SK-N-SH (cell line): ENCODE results near the gene MCM5. TPM values are rescaled to one million over a fixed set of nuclear protein-coding genes. Genes with fewer than 3 reads are reported as not detected.
"Not testable (repeated sequence)": the region's sequence is repeated elsewhere in the genome, so short reads cannot be mapped to it uniquely, and the experiment has no call there.

Experiments used
- CTCF ChIA-PET: fragments of 300-600, 350-600 bp; formaldehyde crosslinking; extraction: SDS; loops from one replicate; lab custom pipeline; 2021; lab: Yijun Ruan, JAX
- POLR2A ChIA-PET: fragments of 350-600 bp; sonication (Branson Sonifier 250); formaldehyde crosslinking; extraction: SDS; loops from one replicate; lab custom pipeline; 2020; ENCODE audit warnings: antibody characterized with exemption, inconsistent platforms; lab: Yijun Ruan, JAX
- DNase-seq: peaks from one replicate; pipeline ENCODE4 v3.0.0; 2012
- H2AFZ ChIP-seq: fragments of 200-600 bp; sonication (generic); 2 replicates; pipeline ENCODE4 v1.8.1; 2016; ENCODE audit warnings: antibody characterized with exemption, mild to moderate bottlenecking, low read depth
- H3F3A ChIP-seq: fragments of 200-600 bp; sonication (generic); replicated peaks from 2 replicates; pipeline ENCODE3; 2016; ENCODE audit warnings: antibody characterized with exemption, mild to moderate bottlenecking; ENCODE audit not compliant: insufficient read depth
- H3K27ac ChIP-seq, 2 experiments: fragments of 200-500 bp in 1 of 2; fragments of 200-600 bp in 1 of 2; sonication (Bioruptor generic) in 1 of 2; sonication (generic), shearing (Covaris generic) in 1 of 2; 2 replicates each; pipeline versions ENCODE4 v1.5.1 to v1.6.1; 2014 to 2016; ENCODE audit warnings: low read depth in 2 of 2, inconsistent platforms in 1 of 2, low read length in 1 of 2, mild to moderate bottlenecking in 1 of 2, mixed read lengths in 1 of 2
- H3K27me3 ChIP-seq: fragments of 200-600 bp; sonication (generic), shearing (Covaris generic); 2 replicates; pipeline ENCODE4 v1.6.1; 2016; ENCODE audit warnings: mixed run types; ENCODE audit not compliant: insufficient read depth
- H3K36me3 ChIP-seq, 2 experiments: fragments of 200-500 bp in 1 of 2; fragments of 200-600 bp in 1 of 2; sonication (Bioruptor generic) in 1 of 2; sonication (generic) in 1 of 2; replicated peaks in 1 of 2; 2 replicates each; pipeline versions ENCODE3 to v1.5.1; 2014 to 2016; ENCODE audit warnings: low read length in 1 of 2, mild to moderate bottlenecking in 1 of 2; ENCODE audit not compliant: insufficient read depth in 2 of 2, control insufficient read depth in 1 of 2
- H3K4me1 ChIP-seq, 2 experiments: fragments of 200-500 bp in 1 of 2; fragments of 200-600 bp in 1 of 2; sonication (Bioruptor generic) in 1 of 2; sonication (generic), shearing (Covaris generic) in 1 of 2; 2 replicates each; pipeline versions ENCODE4 v1.5.1 to v1.6.1; 2014 to 2016; ENCODE audit warnings: low read depth in 1 of 2, low read length in 1 of 2, mixed run types in 1 of 2; ENCODE audit not compliant: insufficient read depth in 2 of 2, control insufficient read depth in 1 of 2
- H3K4me2 ChIP-seq: fragments of 200-600 bp; sonication (generic), shearing (Covaris generic); 2 replicates; pipeline ENCODE4 v1.6.1; 2017; ENCODE audit warnings: mixed run types
- H3K4me3 ChIP-seq, 2 experiments: fragments of 200-500 bp in 1 of 2; fragments of 200-600 bp in 1 of 2; sonication (Bioruptor generic) in 1 of 2; sonication (generic), shearing (Covaris generic) in 1 of 2; 2 replicates each; pipeline versions ENCODE4 v1.5.1 to v1.8.1; 2014 to 2016; ENCODE audit warnings: low read depth in 2 of 2, inconsistent platforms in 1 of 2, low read length in 1 of 2, mild to moderate bottlenecking in 1 of 2, mixed read lengths in 1 of 2, moderate library complexity in 1 of 2
- H3K79me2 ChIP-seq: fragments of 200-600 bp; sonication (generic); 2 replicates; pipeline ENCODE4 v1.8.1; 2017; ENCODE audit warnings: mild to moderate bottlenecking; ENCODE audit not compliant: insufficient read depth
- H3K9ac ChIP-seq: fragments of 200-600 bp; sonication (generic); 2 replicates; pipeline ENCODE4 v1.6.1; 2017; ENCODE audit warnings: mixed run types
- H3K9me2 ChIP-seq: fragments of 200-600 bp; sonication (generic); 2 replicates; pipeline ENCODE4 v1.6.1; 2017; ENCODE audit warnings: mixed run types
- H3K9me3 ChIP-seq: fragments of 200-600 bp; sonication (generic); 2 replicates; pipeline ENCODE4 v1.6.1; 2017; ENCODE audit warnings: mixed run types, mild to moderate bottlenecking, moderate library complexity
- H4K20me1 ChIP-seq: fragments of 200-600 bp; sonication (generic); 2 replicates; pipeline ENCODE4 v1.6.1; 2017; ENCODE audit warnings: mild to moderate bottlenecking, mixed run types; ENCODE audit not compliant: insufficient read depth
- CHD2 ChIP-seq: fragments of 150-350 bp; IDR thresholded peaks from 2 replicates; pipeline ENCODE4 v1.6.1; 2018; ENCODE audit warnings: low read length; ENCODE audit not compliant: partially characterized antibody
- ELF1 ChIP-seq: IDR thresholded peaks from 2 replicates; pipeline ENCODE4 v1.4.0; 2012
- EP300 ChIP-seq, 2 experiments: IDR thresholded peaks; 2 replicates each; pipeline versions ENCODE4 v1.4.0 to v1.6.1; 2012; ENCODE audit warnings: borderline replicate concordance in 1 of 2, low read depth in 1 of 2, low read length in 1 of 2
- GATA2 ChIP-seq: sonication (generic); formaldehyde crosslinking; IDR thresholded peaks from 2 replicates; pipeline ENCODE4 v1.5.0; 2020; ENCODE audit warnings: mild to moderate bottlenecking, missing genetic modification reagents
- NFIC ChIP-seq: IDR thresholded peaks from 2 replicates; pipeline ENCODE4 v1.4.0; 2012; ENCODE audit warnings: borderline replicate concordance
- NRF1 ChIP-seq: IDR thresholded peaks from 2 replicates; pipeline ENCODE4 v1.6.1; 2012; ENCODE audit warnings: low read depth, mild to moderate bottlenecking, low read length
- PBX3 ChIP-seq: IDR thresholded peaks from 2 replicates; pipeline ENCODE4; 2012
- RFX5 ChIP-seq: IDR thresholded peaks from 2 replicates; pipeline ENCODE4 v1.6.1; 2012; ENCODE audit warnings: mild to moderate bottlenecking, improper control_type of control experiment, low read length
- RXRA ChIP-seq: IDR thresholded peaks from 2 replicates; pipeline ENCODE4 v1.4.0; 2012; ENCODE audit warnings: low read depth, mild to moderate bottlenecking, borderline replicate concordance
- SMC3 ChIP-seq: IDR thresholded peaks from 2 replicates; pipeline ENCODE4 v1.6.1; 2012; ENCODE audit warnings: low read depth, low read length, improper control_type of control experiment
- TAF1 ChIP-seq: IDR thresholded peaks from 2 replicates; pipeline ENCODE4 v1.6.1; 2012; ENCODE audit warnings: low read depth, mild to moderate bottlenecking, low read length, moderate library complexity, borderline replicate concordance
- WGBS: methylation state at CpG from one replicate; pipeline ENCODE4 v1.1.6; 2017; ENCODE audit warnings: low lambda C conversion rate; 5-methylcytosine and 5-hydroxymethylcytosine counted together
- polyA plus RNA-seq, 3 experiments: library from polyadenylated mRNA; depleted of rRNA; stranded (reverse); fragments of >200 nt; gene quantifications; 2 replicates each; pipeline ENCODE4 v1.2.3, GENCODE V29; 2012

Gene MCM5
- polyA plus RNA-seq, 1 of the 3 experiments (the other 2 are of a cell fraction): 42.9 TPM

- no peak for TF ChIP-seq PBX3
- TF ChIP-seq ELF1: no peak
- no peak for TF ChIP-seq RFX5
- TF ChIP-seq CHD2: no peak
- no peak for TF ChIP-seq EP300 (IDR thresholded peaks at IDR 0.05; ENCODE audit: borderline replicate concordance in 1 of 2, low read depth in 1 of 2, low read length in 1 of 2)
- no peak for TF ChIP-seq SMC3
- TF ChIP-seq NFIC: no peak
These were observed 58.8 kb downstream of the MCM5 start (continued) for GRCh38 chr22:35458547-35459422.

GRCh38 chr22:35459423-35459894, 59.5 kb downstream of the MCM5 start:
- Histone ChIP-seq H3K9ac (no peak overlapping the region), H3K4me1 (peaks cover 0 to 12% of the 10 kb centered on the region in 2 experiments; a peak in 2 of 4 replicates), H3K36me3 (no peaks in the 10 kb centered on the region), H3K4me3 (no peak overlapping the region), H2AFZ (no peak overlapping the region), H4K20me1 (no peaks in the 10 kb centered on the region), H3F3A (peaks cover 3% of the 10 kb centered on the region), H3K4me2 (no peak overlapping the region), H3K79me2 (no peaks in the 10 kb centered on the region), H3K9me2 (no peaks in the 10 kb centered on the region), H3K27ac (no peak overlapping the region), H3K9me3 (no peaks in the 10 kb centered on the region), H3K27me3 (no peaks in the 10 kb centered on the region)
- ChIA-PET POLR2A (no interaction called here), CTCF (no interaction called here)
- WGBS: 89% methylated on average over 14 of the region's 14 CpGs
- peak; percentile 44 for DNase-seq
- no peak for TF ChIP-seq RXRA
- no peak for TF ChIP-seq TAF1
- no peak for TF ChIP-seq NRF1
- TF ChIP-seq GATA2 (CRISPR knock-in tag): peak; percentile 51
- TF ChIP-seq, all 33 proteins: peak for 1

- DNase-seq, H3F3A ChIP-seq: not testable (repeated sequence)
- CTCF ChIA-PET: interaction anchor here (1.5 kb wide), 1 partner anchor 124 kb away, joined by 5 read pairs; no protein-coding TSS in a partner anchor
These were observed 60.0 kb downstream of the MCM5 start for GRCh38 chr22:35459976-35460375.

More at GRCh38 chr22:35459976-35460375, 60.0 kb downstream of the MCM5 start:
- H3K36me3 ChIP-seq, H4K20me1 ChIP-seq, H3K4me1 ChIP-seq, H3K9ac ChIP-seq, H3K79me2 ChIP-seq, H3K4me2 ChIP-seq, H3K9me3 ChIP-seq, H3K27ac ChIP-seq, POLR2A ChIA-PET, H3K9me2 ChIP-seq, H3K27me3 ChIP-seq, H3K4me3 ChIP-seq, H2AFZ ChIP-seq: not testable (repeated sequence)
- 89% methylated on average over 7 of the region's 10 CpGs for WGBS
